ENCODE data around the gene HOXA13.

- TF ChIP-seq CTCF (IDR thresholded peaks at IDR 0.05; ENCODE audit: poor library complexity) (no peak), EZH2phosphoT487 (IDR thresholded peaks at IDR 0.05; ENCODE audit: low read depth, severe bottlenecking, unreplicated experiment) (no peak)
These were observed 755 bp downstream of the HOXA13 start for GRCh38 chr7:27198871-27199801.

Data from hepatocyte (in vitro differentiated cells).